ENCODE results near the gene CCDC90B.

- TF ChIP-seq, protein P1, sequence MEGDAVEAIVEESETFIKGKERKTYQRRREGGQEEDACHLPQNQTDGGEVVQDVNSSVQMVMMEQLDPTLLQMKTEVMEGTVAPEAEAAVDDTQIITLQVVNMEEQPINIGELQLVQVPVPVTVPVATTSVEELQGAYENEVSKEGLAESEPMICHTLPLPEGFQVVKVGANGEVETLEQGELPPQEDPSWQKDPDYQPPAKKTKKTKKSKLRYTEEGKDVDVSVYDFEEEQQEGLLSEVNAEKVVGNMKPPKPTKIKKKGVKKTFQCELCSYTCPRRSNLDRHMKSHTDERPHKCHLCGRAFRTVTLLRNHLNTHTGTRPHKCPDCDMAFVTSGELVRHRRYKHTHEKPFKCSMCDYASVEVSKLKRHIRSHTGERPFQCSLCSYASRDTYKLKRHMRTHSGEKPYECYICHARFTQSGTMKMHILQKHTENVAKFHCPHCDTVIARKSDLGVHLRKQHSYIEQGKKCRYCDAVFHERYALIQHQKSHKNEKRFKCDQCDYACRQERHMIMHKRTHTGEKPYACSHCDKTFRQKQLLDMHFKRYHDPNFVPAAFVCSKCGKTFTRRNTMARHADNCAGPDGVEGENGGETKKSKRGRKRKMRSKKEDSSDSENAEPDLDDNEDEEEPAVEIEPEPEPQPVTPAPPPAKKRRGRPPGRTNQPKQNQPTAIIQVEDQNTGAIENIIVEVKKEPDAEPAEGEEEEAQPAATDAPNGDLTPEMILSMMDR (IDR thresholded peaks at IDR 0.05): no peak
- TF ChIP-seq POLR2A (IDR thresholded peaks at IDR 0.05): no peak
Observed at GRCh38 chr11:83235825-83236224, 50.3 kb downstream of the CCDC90B start.
